Measurements from ENCODE around the gene DDX59.

Gene DDX59

DNA sequence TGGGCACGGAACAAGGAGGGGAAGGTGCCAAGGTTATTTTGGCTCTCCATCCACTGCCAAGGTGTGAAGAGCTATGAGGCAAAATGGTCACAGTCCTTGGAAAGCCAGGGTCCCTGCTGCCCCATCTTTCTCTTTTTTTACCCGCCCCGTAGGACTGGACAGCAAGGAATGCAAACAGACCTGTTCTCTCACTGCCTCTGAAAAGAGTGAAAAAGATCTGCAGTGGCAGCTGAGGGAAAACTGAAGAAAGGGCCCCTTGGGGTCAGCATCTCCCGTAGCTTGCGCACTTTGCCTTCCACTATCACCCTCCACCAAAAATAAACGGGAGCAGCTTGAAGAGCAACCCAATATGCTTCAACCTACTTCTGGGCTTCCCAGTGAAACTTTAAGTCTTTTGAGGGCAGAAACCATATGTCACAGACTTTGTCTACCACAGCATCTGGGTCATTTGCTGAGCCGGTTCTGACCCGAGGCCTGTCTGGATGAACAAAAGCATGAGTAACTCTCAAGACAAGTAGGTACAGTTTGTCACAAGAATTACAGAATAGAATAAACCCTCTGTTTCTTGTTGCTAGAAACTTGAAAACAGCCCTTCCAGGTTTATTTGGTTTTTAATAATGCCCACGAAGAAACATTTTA lies 39.7 kb downstream of the DDX59 start:
- TF ChIP-seq, protein P1, sequence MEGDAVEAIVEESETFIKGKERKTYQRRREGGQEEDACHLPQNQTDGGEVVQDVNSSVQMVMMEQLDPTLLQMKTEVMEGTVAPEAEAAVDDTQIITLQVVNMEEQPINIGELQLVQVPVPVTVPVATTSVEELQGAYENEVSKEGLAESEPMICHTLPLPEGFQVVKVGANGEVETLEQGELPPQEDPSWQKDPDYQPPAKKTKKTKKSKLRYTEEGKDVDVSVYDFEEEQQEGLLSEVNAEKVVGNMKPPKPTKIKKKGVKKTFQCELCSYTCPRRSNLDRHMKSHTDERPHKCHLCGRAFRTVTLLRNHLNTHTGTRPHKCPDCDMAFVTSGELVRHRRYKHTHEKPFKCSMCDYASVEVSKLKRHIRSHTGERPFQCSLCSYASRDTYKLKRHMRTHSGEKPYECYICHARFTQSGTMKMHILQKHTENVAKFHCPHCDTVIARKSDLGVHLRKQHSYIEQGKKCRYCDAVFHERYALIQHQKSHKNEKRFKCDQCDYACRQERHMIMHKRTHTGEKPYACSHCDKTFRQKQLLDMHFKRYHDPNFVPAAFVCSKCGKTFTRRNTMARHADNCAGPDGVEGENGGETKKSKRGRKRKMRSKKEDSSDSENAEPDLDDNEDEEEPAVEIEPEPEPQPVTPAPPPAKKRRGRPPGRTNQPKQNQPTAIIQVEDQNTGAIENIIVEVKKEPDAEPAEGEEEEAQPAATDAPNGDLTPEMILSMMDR (conservative IDR thresholded peaks at IDR 0.05; ENCODE audit: low read depth), result no peak
- H3K27ac ChIP-seq, result no peak overlapping the region
- CTCF ChIA-PET, result interaction anchor here (0.8 kb wide), 1 partner anchor 71 kb away, joined by 6 read pairs; no protein-coding TSS in a partner anchor

DNA sequence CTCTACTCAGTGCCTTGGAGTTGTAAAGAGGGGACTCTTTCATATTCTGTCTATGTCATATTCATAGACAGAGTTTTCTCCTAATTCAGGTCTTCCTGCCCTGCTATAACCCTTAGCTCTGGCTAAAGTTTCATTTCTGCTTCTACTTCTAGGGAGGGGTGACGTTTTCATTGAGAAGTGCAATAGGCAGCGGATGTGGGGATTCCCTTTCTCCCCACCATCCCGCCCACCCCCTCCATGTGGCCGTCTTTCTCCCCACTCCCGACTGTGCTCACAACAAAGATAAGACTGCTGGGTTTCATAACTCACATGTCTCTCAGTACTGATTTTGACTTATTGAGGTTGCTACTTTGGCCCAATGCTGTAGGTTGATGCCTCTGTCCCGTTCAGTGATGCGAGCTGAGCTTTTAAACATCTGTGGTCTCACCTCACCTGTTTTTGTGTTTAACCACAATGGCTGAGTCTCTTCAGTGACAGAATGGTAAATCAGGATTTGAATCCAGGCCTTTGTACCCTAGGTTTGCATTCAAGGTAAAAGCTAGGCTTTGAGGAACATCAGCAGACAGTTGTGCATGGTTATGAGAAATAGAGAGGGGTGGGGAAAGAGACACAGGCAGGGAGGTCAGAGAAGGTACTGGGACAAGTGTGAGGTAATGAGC lies 41.4 kb downstream of the DDX59 start:
- TF ChIP-seq, protein P1 (conservative IDR thresholded peaks at IDR 0.05; ENCODE audit: low read depth), result no peak
- CTCF ChIA-PET, result no interaction called here
- POLR2A ChIA-PET (ENCODE audit: low non-redundant PET), result interaction anchor here (0.5 kb wide), 1 partner anchor 105 kb away, joined by 9 read pairs; no protein-coding TSS in a partner anchor
- no peak overlapping the region for H3K27ac ChIP-seq
- DNase-seq (ENCODE audit: low spot score), result no peak

More for the DNA sequence above, 39.7 kb downstream of the DDX59 start:
- DNase-seq (ENCODE audit: low spot score), result no peak
- POLR2A ChIA-PET (ENCODE audit: low non-redundant PET), result no interaction called here

DNA sequence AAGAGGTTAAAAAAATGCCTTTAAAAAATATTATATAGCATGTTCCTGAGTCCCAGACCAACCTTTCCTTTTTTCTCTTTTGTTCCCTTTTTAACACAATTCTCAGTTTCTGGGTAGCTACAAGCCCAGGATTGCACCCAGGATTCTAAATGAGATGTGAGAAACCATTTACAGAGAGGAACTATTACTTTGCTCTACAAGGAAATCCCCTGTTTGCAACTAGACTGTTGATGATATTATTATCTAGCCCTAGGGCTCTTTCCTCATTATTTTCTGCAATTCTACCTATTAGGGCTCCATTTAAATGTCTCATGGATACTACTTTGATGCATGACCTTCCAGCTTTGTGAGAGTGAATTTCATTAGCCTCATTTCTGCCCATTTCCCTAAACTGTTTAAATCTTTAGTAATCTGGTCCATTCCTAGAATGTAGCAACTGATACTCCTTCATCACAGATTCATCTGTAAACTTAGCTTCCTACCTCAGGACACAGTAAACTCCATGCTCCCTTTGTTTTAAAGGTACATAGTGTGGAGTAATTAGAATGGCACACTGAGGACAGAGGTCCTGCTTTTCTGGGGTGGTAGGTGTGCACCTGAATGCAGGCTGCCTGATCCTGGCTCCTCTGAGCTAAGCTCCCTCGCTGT lies 42.0 kb downstream of the DDX59 start:
- CTCF ChIA-PET, result no interaction called here
- no peak overlapping the region for H3K27ac ChIP-seq
- POLR2A ChIA-PET (ENCODE audit: low non-redundant PET), result interaction anchor here (0.5 kb wide), 1 partner anchor 105 kb away, joined by 9 read pairs; no protein-coding TSS in a partner anchor
- no peak for DNase-seq (ENCODE audit: low spot score)
- TF ChIP-seq, protein P1 (conservative IDR thresholded peaks at IDR 0.05; ENCODE audit: low read depth), result no peak

DNA sequence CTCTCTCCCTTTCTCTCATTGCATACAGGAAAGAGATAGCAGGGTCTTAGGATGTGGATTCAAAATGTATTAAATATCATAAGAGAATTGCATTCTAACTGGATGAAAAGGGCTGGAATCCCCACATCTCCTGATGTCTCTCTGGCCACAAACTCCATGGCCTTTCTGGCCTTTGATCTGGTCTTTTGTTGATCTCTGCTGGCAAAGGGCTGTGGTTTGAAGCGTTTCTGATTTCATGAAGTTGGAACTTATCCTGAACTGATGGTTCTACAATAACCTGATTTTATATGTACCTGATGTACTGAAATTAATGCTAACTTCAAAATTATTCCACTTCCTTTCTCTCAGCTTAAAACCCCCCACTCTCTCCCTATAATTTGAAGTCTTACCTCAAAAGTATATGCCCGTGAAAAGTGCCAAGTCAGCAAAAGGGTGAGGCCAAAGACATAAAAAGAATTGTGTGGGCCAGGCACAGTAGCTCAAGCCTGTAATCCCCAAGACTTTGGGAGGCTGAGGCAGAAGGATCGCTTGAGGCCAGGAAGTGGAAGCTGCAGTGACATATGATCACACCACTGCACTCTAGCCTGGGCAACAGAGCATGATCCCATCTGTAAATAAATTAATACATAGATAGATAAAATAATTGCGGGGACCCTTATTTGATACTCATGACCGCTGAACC lies 42.7 kb downstream of the DDX59 start:
- no peak for DNase-seq (ENCODE audit: low spot score)
- ChIA-PET CTCF (no interaction called here), POLR2A (ENCODE audit: low non-redundant PET) (no interaction called here)
- H3K27ac ChIP-seq, result no peak overlapping the region
- TF ChIP-seq, protein P1 (conservative IDR thresholded peaks at IDR 0.05; ENCODE audit: low read depth), result no peak

DNA sequence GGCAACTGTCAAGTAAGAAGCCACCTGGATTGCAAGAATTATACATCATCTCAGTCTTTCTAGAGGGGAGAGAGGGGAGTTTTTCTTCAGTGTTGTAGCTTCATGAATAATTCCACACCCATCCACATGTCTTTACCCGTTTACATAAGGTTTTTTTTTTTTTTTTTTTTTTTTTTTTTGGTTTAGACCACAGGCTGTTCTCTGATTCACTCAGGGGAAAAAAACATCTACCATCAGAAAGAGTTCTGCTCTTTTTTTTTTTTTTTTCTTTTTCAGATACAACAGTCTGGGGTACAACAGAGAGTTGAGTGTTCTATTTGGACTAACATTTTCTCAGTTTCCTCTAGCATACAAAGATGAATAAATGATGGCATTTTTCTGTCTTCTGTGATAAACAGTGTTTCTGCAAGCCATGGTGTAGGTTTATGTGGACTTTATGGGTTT lies 44.3 kb downstream of the DDX59 start:
- TF ChIP-seq, protein P1 (conservative IDR thresholded peaks at IDR 0.05; ENCODE audit: low read depth), result no peak
- CTCF ChIA-PET, result interaction anchor here (0.6 to 1.5 kb wide), 5 partner anchors 84 to 212 kb away, joined by 3 to 6 read pairs (median 4); no protein-coding TSS in a partner anchor
- POLR2A ChIA-PET (ENCODE audit: low non-redundant PET), result interaction anchor here (0.5 kb wide), 1 partner anchor 252 kb away, joined by 3 read pairs; no protein-coding TSS in a partner anchor
- H3K27ac ChIP-seq, result no peak overlapping the region
- peak; percentile 68 for DNase-seq (ENCODE audit: low spot score)

Data from RWPE1 (cell line).